Retinal pigment epithelial cell (primary cell): ENCODE results near the gene APOL1.

ENCODE experiments used
- DNase-seq: peaks from one replicate; pipeline ENCODE4 v3.0.0-alpha.2; 2010; ENCODE audit warnings: low read depth
- H3K4me3 ChIP-seq: 2 replicates; pipeline ENCODE4 v1.5.1; 2011; ENCODE audit warnings: mild to moderate bottlenecking, low read length, control low read depth, moderate library complexity
- CTCF ChIP-seq: conservative IDR thresholded peaks from 2 replicates; pipeline ENCODE4 v1.5.1; 2011; ENCODE audit warnings: low read depth, low read length, control low read depth, inconsistent platforms

APOL1 gene

DNA sequence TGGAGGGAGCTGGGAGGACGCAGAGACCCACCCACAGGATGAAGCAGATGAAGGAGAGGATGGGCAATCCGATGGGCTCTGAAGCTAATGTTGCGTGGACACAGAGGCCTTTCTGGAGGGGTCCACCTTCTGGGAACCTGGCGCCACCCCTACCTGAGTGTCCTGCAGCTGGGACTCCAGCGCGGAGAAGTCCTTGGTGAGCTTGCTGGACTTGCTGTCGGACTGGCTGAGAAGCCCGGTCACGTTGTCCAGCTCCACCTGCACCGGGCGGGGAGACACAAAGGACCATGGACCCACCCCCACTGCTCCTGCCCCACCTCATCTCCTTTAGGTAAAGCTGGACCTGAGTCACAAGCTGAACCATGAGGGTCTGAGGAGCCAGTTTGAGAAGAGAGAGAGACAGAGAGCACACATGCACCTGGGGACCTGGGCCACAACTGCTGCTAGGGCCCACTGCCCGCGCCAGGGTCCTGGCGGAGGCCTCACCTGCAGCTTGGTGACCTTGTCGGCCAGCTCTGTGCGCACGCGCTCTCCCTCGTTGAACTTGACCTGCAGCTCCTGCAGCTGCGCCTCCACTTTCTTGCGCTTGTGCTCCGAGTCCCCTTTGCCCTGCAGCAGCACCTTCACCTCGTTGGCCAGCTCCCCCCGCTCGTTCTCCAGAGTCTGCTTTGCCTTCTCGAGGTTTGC lies 40.8 kb downstream of the APOL1 start:
- TF ChIP-seq CTCF: no peak
- no peak overlapping the region for H3K4me3 ChIP-seq
- DNase-seq: no peak

- no peak for TF ChIP-seq CTCF
- H3K4me3 ChIP-seq: no peak overlapping the region
- DNase-seq: no peak
Measured at GRCh38 chr22:36294293-36294620, 41.3 kb downstream of the APOL1 start.

DNA sequence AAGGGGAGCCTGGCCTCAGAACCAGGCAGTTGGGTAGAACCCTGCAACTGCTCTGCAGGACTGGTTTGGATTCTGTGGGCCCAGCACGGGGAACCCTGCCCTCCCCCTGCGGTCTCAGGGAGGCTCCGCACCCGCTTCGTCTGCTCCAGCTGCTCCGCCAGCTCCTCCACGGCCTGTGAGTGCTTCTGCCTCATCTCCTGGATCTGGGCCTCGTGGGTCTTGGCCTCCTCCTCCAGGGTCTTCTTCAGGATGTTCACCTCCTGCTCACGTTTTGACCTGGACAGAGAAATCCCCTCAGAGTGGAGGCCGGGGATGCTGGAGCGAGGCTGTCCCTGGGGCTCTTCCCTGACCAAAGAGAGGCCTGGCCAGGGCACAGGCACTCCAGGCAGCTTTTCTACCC lies 41.9 kb downstream of the APOL1 start:
- no peak overlapping the region for H3K4me3 ChIP-seq
- TF ChIP-seq CTCF: no peak

GRCh38 chr22:36295247-36295646 lies 42.3 kb downstream of the APOL1 start:
- no peak overlapping the region for H3K4me3 ChIP-seq
- TF ChIP-seq CTCF: no peak
- no peak for DNase-seq

More for the DNA sequence above, 41.9 kb downstream of the APOL1 start:
- no peak for DNase-seq

DNA sequence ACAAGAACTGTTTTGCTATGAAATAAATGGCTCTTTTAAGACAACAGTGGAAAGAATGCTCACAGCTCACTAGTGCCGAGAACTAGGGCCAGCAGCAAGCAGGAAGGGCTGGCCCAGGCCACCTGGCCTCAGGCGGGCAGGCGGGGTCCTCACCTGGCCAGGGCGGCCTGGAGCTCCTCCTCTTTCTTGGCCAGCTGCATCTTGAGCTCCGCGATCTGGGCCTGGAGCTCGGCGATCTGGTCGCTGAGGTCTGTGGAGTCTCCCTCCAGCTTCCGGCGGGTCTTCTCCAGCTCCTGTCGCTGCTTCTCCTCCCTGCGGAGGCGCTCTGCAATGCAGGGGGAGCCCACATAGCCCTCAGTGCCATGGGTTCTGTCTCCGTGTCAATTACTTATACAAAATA lies 43.8 kb downstream of the APOL1 start:
- no peak for DNase-seq
- no peak for TF ChIP-seq CTCF
- no peak overlapping the region for H3K4me3 ChIP-seq

DNA sequence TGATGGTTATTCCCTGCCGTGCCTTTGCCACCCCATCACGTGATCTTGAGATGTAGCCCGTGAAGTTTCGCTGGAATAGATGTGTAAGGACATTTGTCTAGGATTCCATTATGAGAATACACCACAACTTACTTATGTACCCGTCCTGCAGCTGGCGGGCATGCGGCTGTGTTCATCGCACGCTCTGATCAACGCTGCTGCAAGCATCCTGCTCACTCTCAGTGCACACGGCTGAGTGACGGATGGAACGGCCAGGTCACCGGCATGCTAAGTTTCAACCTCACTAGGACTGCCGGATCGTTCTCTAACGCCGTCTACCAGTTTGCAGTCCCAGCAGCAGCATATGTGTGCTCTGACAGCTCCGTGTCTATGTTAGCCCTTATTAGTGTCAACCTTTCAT lies 44.6 kb downstream of the APOL1 start:
- H3K4me3 ChIP-seq: no peak overlapping the region
- no peak for TF ChIP-seq CTCF
- DNase-seq: no peak

DNA sequence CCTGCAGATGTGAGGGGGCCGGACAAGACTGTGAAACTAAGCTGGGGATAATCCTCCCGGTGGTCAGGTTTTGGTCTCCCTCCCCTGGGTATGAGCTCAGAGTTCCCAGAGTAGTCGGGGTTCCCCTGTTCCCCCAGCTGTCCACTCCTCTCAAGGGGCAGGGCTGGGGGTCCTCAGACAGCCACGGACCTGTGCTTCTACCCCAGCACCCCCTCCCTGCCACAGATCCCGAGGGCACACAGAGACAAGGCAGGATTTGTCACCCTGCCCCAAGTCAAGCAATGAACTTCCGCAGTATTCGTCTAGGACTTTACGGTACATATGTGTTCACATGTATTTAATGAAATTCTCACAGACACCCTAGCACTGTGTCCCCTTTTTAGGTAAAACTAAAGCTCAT lies 45.2 kb downstream of the APOL1 start:
- no peak for TF ChIP-seq CTCF
- no peak for DNase-seq
- no peak overlapping the region for H3K4me3 ChIP-seq
